H9 (cell line): Measurements from ENCODE around the gene RASL10A. TPM values are rescaled to one million over a fixed set of nuclear protein-coding genes. Genes with fewer than 3 reads are reported as not detected.

Source experiments
- DNase-seq: peaks from one replicate; pipeline ENCODE4 v3.0.0-alpha.2; 2017
- H2AFZ ChIP-seq: one replicate; pipeline ENCODE4 v1.6.1; 2013; ENCODE audit warnings: mild to moderate bottlenecking, low read length, control low read depth, moderate library complexity
- H2AK5ac ChIP-seq: 2 replicates; pipeline ENCODE4 v1.6.1; 2013; ENCODE audit warnings: low read length, control low read depth, mixed read lengths; ENCODE audit not compliant: insufficient read length
- H2BK120ac ChIP-seq: one replicate; pipeline ENCODE4 v1.6.1; 2013; ENCODE audit warnings: low read depth, mild to moderate bottlenecking, low read length, control low read depth, inconsistent platforms; ENCODE audit not compliant: poor library complexity, severe bottlenecking
- H2BK12ac ChIP-seq: 2 replicates; pipeline ENCODE4 v1.6.1; 2013; ENCODE audit warnings: low read length, control low read depth, mixed read lengths, low read depth; ENCODE audit not compliant: insufficient read length
- H2BK15ac ChIP-seq: 2 replicates; pipeline ENCODE4 v1.6.1; 2013; ENCODE audit warnings: low read depth, low read length, control low read depth
- H2BK20ac ChIP-seq: one replicate; pipeline ENCODE4 v1.6.1; 2013; ENCODE audit warnings: low read depth, mild to moderate bottlenecking, low read length, control low read depth, inconsistent platforms; ENCODE audit not compliant: poor library complexity, severe bottlenecking
- H2BK5ac ChIP-seq: 2 replicates; pipeline ENCODE4 v1.6.1; 2013; ENCODE audit warnings: low read length, control low read depth, mixed read lengths; ENCODE audit not compliant: insufficient read length
- H3K14ac ChIP-seq: 2 replicates; pipeline ENCODE4 v1.6.1; 2013; ENCODE audit warnings: low read length, control low read depth; ENCODE audit not compliant: insufficient read depth
- H3K18ac ChIP-seq: 2 replicates; pipeline ENCODE4 v1.6.1; 2013; ENCODE audit warnings: low read depth, mild to moderate bottlenecking, mixed read lengths, low read length, control low read depth; ENCODE audit not compliant: insufficient read length
- H3K23ac ChIP-seq: 2 replicates; pipeline ENCODE4 v1.6.1; 2013; ENCODE audit warnings: low read length, control low read depth, mixed read lengths, low read depth; ENCODE audit not compliant: insufficient read length
- H3K23me2 ChIP-seq: 2 replicates; pipeline ENCODE4 v1.6.1; 2013; ENCODE audit warnings: low read depth, mild to moderate bottlenecking, mixed read lengths, low read length, control low read depth; ENCODE audit not compliant: insufficient read length, poor library complexity, severe bottlenecking
- H3K27ac ChIP-seq: 2 replicates; pipeline ENCODE4 v1.5.1; 2013; ENCODE audit warnings: low read length, control low read depth, mixed read lengths, low read depth; ENCODE audit not compliant: insufficient read length
- H3K27me3 ChIP-seq: 2 replicates; pipeline ENCODE4 v1.6.1; 2013; ENCODE audit warnings: low read length, control low read depth, inconsistent platforms; ENCODE audit not compliant: insufficient read depth
- H3K4ac ChIP-seq: 2 replicates; pipeline ENCODE4 v1.6.1; 2013; ENCODE audit warnings: low read depth, mild to moderate bottlenecking, control low read depth, inconsistent platforms, low read length, moderate library complexity
- H3K4me1 ChIP-seq: 2 replicates; pipeline ENCODE4 v1.6.1; 2013; ENCODE audit warnings: low read length, control low read depth, inconsistent platforms; ENCODE audit not compliant: insufficient read depth
- H3K4me2 ChIP-seq: 2 replicates; pipeline ENCODE4 v1.6.1; 2013; ENCODE audit warnings: low read length, control low read depth, mixed read lengths; ENCODE audit not compliant: insufficient read length, insufficient read depth
- H3K56ac ChIP-seq: 2 replicates; pipeline ENCODE4 v1.6.1; 2013; ENCODE audit warnings: low read depth, mild to moderate bottlenecking, mixed read lengths, low read length, control low read depth; ENCODE audit not compliant: insufficient read length
- H3K79me1 ChIP-seq: 2 replicates; pipeline ENCODE4 v1.6.1; 2013; ENCODE audit warnings: low read depth, mild to moderate bottlenecking, moderate library complexity, low read length, control low read depth, inconsistent platforms; ENCODE audit not compliant: insufficient read depth, poor library complexity, severe bottlenecking
- H3K79me2 ChIP-seq: 2 replicates; pipeline ENCODE4 v1.6.1; 2013; ENCODE audit warnings: low read length, control low read depth, inconsistent platforms; ENCODE audit not compliant: insufficient read depth
- H3K9ac ChIP-seq: 2 replicates; pipeline ENCODE4 v1.6.1; 2013; ENCODE audit warnings: low read length, control low read depth, mixed read lengths; ENCODE audit not compliant: insufficient read length; ENCODE audit errors: extremely low read depth
- H3K9me3 ChIP-seq: one replicate; pipeline ENCODE4 v1.6.1; 2013; ENCODE audit warnings: low read depth, low read length, inconsistent platforms; ENCODE audit not compliant: control insufficient read depth
- H3T11ph ChIP-seq: one replicate; pipeline ENCODE4 v1.6.1; 2013; ENCODE audit warnings: mild to moderate bottlenecking, low read length, control low read depth, inconsistent platforms
- H4K20me1 ChIP-seq: one replicate; pipeline ENCODE4 v1.6.1; 2013; ENCODE audit not compliant: control insufficient read depth, insufficient read length, insufficient read depth
- H4K5ac ChIP-seq: 2 replicates; pipeline ENCODE4 v1.6.1; 2013; ENCODE audit warnings: low read depth, mild to moderate bottlenecking, mixed read lengths, low read length, control low read depth; ENCODE audit not compliant: insufficient read length
- H4K8ac ChIP-seq: replicated peaks from 2 replicates; pipeline ENCODE4 v1.6.1; 2013; ENCODE audit warnings: low read length, control low read depth, mixed read lengths, low read depth; ENCODE audit not compliant: insufficient read length
- H4K91ac ChIP-seq: 2 replicates; pipeline ENCODE4 v1.6.1; 2013; ENCODE audit warnings: low read depth, mild to moderate bottlenecking, moderate library complexity, mixed read lengths, low read length, control low read depth; ENCODE audit not compliant: insufficient read length
- H3K27ac Mint-ChIP-seq, 3 experiments: 2 replicates in 2 of 3; 3 replicates in 1 of 3; pipeline ENCODE4 v1.8.0; 2020 to 2021; ENCODE audit warnings: mixed read lengths in 3 of 3, mild to moderate bottlenecking in 1 of 3, moderate library complexity in 1 of 3
- H3K27me3 Mint-ChIP-seq: 2 replicates; pipeline ENCODE4 v1.8.0; 2021; ENCODE audit warnings: low read depth, mild to moderate bottlenecking, moderate library complexity, mixed read lengths
- H3K36me3 Mint-ChIP-seq, 3 experiments: 2 replicates in 2 of 3; 3 replicates in 1 of 3; pipeline ENCODE4 v1.8.0; 2020 to 2021; ENCODE audit warnings: low read depth in 3 of 3, mixed read lengths in 3 of 3; ENCODE audit not compliant: insufficient read depth in 1 of 3
- H3K4me1 Mint-ChIP-seq, 2 experiments: 2 replicates each; pipeline ENCODE4 v1.8.0; 2020; ENCODE audit warnings: mixed read lengths in 2 of 2
- H3K4me3 Mint-ChIP-seq, 2 experiments: 2 replicates in 1 of 2; 3 replicates in 1 of 2; pipeline ENCODE4 v1.8.0; 2020 to 2021; ENCODE audit warnings: mild to moderate bottlenecking in 2 of 2, mixed read lengths in 2 of 2, moderate library complexity in 1 of 2
- H3K9me3 Mint-ChIP-seq, 2 experiments: 2 replicates in 1 of 2; 3 replicates in 1 of 2; pipeline ENCODE4 v1.8.0; 2020; ENCODE audit warnings: mild to moderate bottlenecking in 2 of 2, mixed read lengths in 2 of 2, moderate library complexity in 1 of 2
- WGBS: extraction: QIAGEN DNeasy Blood & Tissue Kit; methylation state at CpG from one replicate; pipeline ENCODE4 v1.1.7; 2013; ENCODE audit warnings: missing lambda C conversion rate, low lambda C conversion rate, mixed read lengths; ENCODE audit not compliant: insufficient read length; ENCODE audit errors: extremely low coverage; 5-methylcytosine and 5-hydroxymethylcytosine counted together
- total RNA-seq: library from RNA; stranded (reverse); gene quantifications from 2 replicates; pipeline ENCODE4 v1.2.1, GENCODE V29; 2021
- TF ChIP-seq, protein P1 (sequence below): fragments of 200-600 bp; sonication (generic); conservative IDR thresholded peaks from 3 replicates; pipeline ENCODE4 v1.8.0; 2021; ENCODE audit warnings: antibody characterized with exemption, mild to moderate bottlenecking

Gene RASL10A
- total RNA-seq, 1 experiment from 2014 or later = 0.90 TPM

DNA sequence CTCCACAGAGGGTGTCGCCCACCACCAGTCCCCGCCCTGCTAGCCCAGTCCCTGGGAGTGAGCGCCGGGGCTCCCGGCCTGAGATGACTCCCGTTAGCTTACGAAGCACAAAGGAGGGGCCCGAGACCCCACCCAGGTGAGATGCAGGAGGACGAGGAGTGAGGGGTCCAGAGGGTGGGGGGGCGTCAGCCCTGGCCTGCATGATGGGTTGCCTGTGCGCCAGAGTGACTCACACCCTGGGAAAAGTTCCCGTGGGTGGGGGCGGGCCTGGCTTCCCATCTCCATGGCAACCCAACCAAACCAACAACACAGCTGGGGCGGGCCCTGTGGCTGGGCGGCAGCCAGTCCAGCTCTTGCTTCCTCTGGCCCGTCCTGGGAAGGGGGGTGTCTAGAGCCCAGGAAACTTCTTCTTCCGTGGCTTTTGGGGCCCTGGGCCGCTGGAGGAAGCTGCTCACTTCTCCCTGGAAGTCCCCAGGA lies 4.6 kb downstream of the RASL10A start:
- Histone ChIP-seq H2AFZ (no peak overlapping the region), H3K23ac (no peak overlapping the region), H2AK5ac (no peak overlapping the region), H3K4me1 (no peaks in the 10 kb centered on the region), H3K27me3 (peaks cover 22% of the 10 kb centered on the region), H3K9ac (no peak overlapping the region), H3K9me3 (no peaks in the 10 kb centered on the region), H4K8ac (no peak overlapping the region), H3K27ac (no peak overlapping the region), H4K91ac (no peak overlapping the region), H3K18ac (peak overlapping the region; percentile 77), H2BK15ac (no peak overlapping the region), H3K14ac (peak overlapping the region; percentile 71), H3K4me2 (no peak overlapping the region), H2BK120ac (no peak overlapping the region), H3K23me2 (peaks cover 11% of the 10 kb centered on the region), H4K5ac (no peak overlapping the region), H3T11ph (no peak overlapping the region), H2BK20ac (no peak overlapping the region), H3K4ac (no peak overlapping the region), H3K56ac (no peak overlapping the region), H3K79me2 (no peaks in the 10 kb centered on the region), H2BK12ac (no peak overlapping the region), H2BK5ac (no peak overlapping the region), H3K79me1 (no peaks in the 10 kb centered on the region), H4K20me1 (no peaks in the 10 kb centered on the region)
- DNase-seq = peak; percentile 84
- Mint-ChIP-seq H3K27me3 (peaks cover 38% of the 10 kb centered on the region), H3K36me3 (peaks cover 0 to 5% (median 0%) of the 10 kb centered on the region in 3 experiments; a peak in 3 of 7 replicates), H3K9me3 (peaks cover 2 to 11% of the 10 kb centered on the region in 2 experiments; a peak in 4 of 5 replicates), H3K4me1 (peaks cover 19 to 34% of the 10 kb centered on the region in 2 experiments), H3K27ac (peak overlapping the region in 1 of 3 experiments; percentile 44; a peak in 1 of 7 replicates), H3K4me3 (no peak overlapping the region)
- TF ChIP-seq, protein P1, sequence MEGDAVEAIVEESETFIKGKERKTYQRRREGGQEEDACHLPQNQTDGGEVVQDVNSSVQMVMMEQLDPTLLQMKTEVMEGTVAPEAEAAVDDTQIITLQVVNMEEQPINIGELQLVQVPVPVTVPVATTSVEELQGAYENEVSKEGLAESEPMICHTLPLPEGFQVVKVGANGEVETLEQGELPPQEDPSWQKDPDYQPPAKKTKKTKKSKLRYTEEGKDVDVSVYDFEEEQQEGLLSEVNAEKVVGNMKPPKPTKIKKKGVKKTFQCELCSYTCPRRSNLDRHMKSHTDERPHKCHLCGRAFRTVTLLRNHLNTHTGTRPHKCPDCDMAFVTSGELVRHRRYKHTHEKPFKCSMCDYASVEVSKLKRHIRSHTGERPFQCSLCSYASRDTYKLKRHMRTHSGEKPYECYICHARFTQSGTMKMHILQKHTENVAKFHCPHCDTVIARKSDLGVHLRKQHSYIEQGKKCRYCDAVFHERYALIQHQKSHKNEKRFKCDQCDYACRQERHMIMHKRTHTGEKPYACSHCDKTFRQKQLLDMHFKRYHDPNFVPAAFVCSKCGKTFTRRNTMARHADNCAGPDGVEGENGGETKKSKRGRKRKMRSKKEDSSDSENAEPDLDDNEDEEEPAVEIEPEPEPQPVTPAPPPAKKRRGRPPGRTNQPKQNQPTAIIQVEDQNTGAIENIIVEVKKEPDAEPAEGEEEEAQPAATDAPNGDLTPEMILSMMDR = no peak
- no CpG with 5 or more reads among the region's 18 CpGs for WGBS
